GM12892 (cell line): ENCODE measurements around the gene CACNA1C.

Experiments used
- POLR2A ChIP-seq: IDR thresholded peaks from 2 replicates; pipeline ENCODE4 v1.6.1; 2011; ENCODE audit warnings: low read depth, low read length, control low read depth
- POLR2AphosphoS5 ChIP-seq: IDR thresholded peaks from 2 replicates; pipeline ENCODE4 v1.6.1; 2011; ENCODE audit warnings: low read depth, low read length, control low read depth

- no peak for TF ChIP-seq POLR2A
- no peak for TF ChIP-seq POLR2AphosphoS5
These were observed 331.2 kb downstream of the CACNA1C start for GRCh38 chr12:2384029-2384386.
